ENCODE data around the gene NCOA7.

- no peak for TF ChIP-seq BHLHE40 (IDR thresholded peaks at IDR 0.05; ENCODE audit: borderline replicate concordance in 1 of 2, low read depth in 2 of 2, low read length in 1 of 2)
- no peak for TF ChIP-seq CTCF (IDR thresholded peaks at IDR 0.05 in 2 of 3, conservative IDR thresholded peaks at IDR 0.05 in 1 of 3; ENCODE audit: control insufficient read depth in 2 of 3, extremely low read depth in 1 of 3, insufficient read depth in 1 of 3, low read depth in 3 of 3, low read length in 3 of 3)
- no peak for TF ChIP-seq IRF3 (IDR thresholded peaks at IDR 0.05)
- no peak for TF ChIP-seq BCLAF1 (IDR thresholded peaks at IDR 0.05)
- no peak for TF ChIP-seq CHD1 (IDR thresholded peaks at IDR 0.05; ENCODE audit: low read depth, low read length)
- no peak for TF ChIP-seq BCL3 (IDR thresholded peaks at IDR 0.05; ENCODE audit: borderline replicate concordance, insufficient read depth, low read depth, low read length, poor library complexity, severe bottlenecking)
- TF ChIP-seq PKNOX1 (IDR thresholded peaks at IDR 0.05) = no peak
These were observed 48.7 kb downstream of the NCOA7 start for GRCh38 chr6:125839471-125839870.

Data from GM12878 (cell line).